Measurements from ENCODE around the gene FLRT2. TPM values are rescaled to one million over a fixed set of nuclear protein-coding genes. Genes with fewer than 3 reads are reported as not detected.
A peak's percentile ranks its signal among the peaks of the same experiment; 100 is the strongest.

FLRT2 gene
- polyA plus RNA-seq, 3 donors: 0.01 TPM; not detected in 2

GRCh38 chr14:85572845-85573244, 42.9 kb downstream of the FLRT2 start:
- Histone ChIP-seq H3K27me3 (ENCODE audit: control insufficient read depth in 2 of 2, insufficient read depth in 2 of 2, low read length in 2 of 2) (no peaks in the 10 kb centered on the region), H3K79me2 (ENCODE audit: insufficient read depth, low read length) (no peaks in the 10 kb centered on the region), H3K27ac (ENCODE audit: low read depth in 1 of 2, low read length in 2 of 2) (no peak overlapping the region), H3K4me3 (replicated peaks in 1 of 3; ENCODE audit: low read depth in 2 of 3, low read length in 3 of 3) (no peak overlapping the region), H4K20me1 (ENCODE audit: insufficient read depth, low read length) (no peaks in the 10 kb centered on the region), H3K4me1 (ENCODE audit: control insufficient read depth in 1 of 2, insufficient read depth in 2 of 2, low read length in 2 of 2) (no peaks in the 10 kb centered on the region), H3K4me2 (replicated peaks; ENCODE audit: extremely low read depth, low read length, poor library complexity, severe bottlenecking) (no peak overlapping the region), H3K9me3 (replicated peaks in 1 of 2; ENCODE audit: control insufficient read depth in 1 of 2, insufficient read depth in 1 of 2, low read length in 2 of 2) (no peaks in the 10 kb centered on the region), H2AFZ (ENCODE audit: insufficient read depth, low read depth, low read length, poor library complexity, severe bottlenecking) (no peak overlapping the region), H3K9ac (ENCODE audit: insufficient read depth, low read length, poor library complexity, severe bottlenecking) (no peak overlapping the region), H3K36me3 (replicated peaks in 1 of 2; ENCODE audit: control insufficient read depth in 1 of 2, insufficient read depth in 2 of 2, low read length in 2 of 2) (no peaks in the 10 kb centered on the region)
- H3K4me3 Mint-ChIP-seq: no peak overlapping the region
- intact Hi-C loops (cut with micrococcal nuclease): no loop called here
- H3K9me3 Mint-ChIP-seq: peaks cover 0 to 7% (median 0%) of the 10 kb centered on the region in 7 donors
- H3K36me3 Mint-ChIP-seq: no peaks in the 10 kb centered on the region
- H3K4me1 Mint-ChIP-seq: no peaks in the 10 kb centered on the region
- H3K27ac Mint-ChIP-seq: no peak overlapping the region
- DNase-seq: peak in 2 of 3 donors; percentile 13 to 36
- TF ChIP-seq CTCF (IDR thresholded peaks at IDR 0.05): no peak
- no peaks in the 10 kb centered on the region for H3K27me3 Mint-ChIP-seq (ENCODE audit: low read depth in 3 of 3)

- TF ChIP-seq CTCF (IDR thresholded peaks at IDR 0.05): no peak
- no peaks in the 10 kb centered on the region for H3K4me1 Mint-ChIP-seq
Observed at GRCh38 chr14:85573406-85573805, 43.5 kb downstream of the FLRT2 start.

More at GRCh38 chr14:85573406-85573805, 43.5 kb downstream of the FLRT2 start:
- no peak for DNase-seq
- Histone ChIP-seq H3K9me3 (replicated peaks in 1 of 2; ENCODE audit: control insufficient read depth in 1 of 2, insufficient read depth in 1 of 2, low read length in 2 of 2) (no peaks in the 10 kb centered on the region), H3K27ac (ENCODE audit: low read depth in 1 of 2, low read length in 2 of 2) (no peak overlapping the region), H4K20me1 (ENCODE audit: insufficient read depth, low read length) (no peaks in the 10 kb centered on the region), H3K9ac (ENCODE audit: insufficient read depth, low read length, poor library complexity, severe bottlenecking) (no peak overlapping the region), H3K4me3 (replicated peaks in 1 of 3; ENCODE audit: low read depth in 2 of 3, low read length in 3 of 3) (no peak overlapping the region), H3K4me1 (ENCODE audit: control insufficient read depth in 1 of 2, insufficient read depth in 2 of 2, low read length in 2 of 2) (no peaks in the 10 kb centered on the region), H3K36me3 (replicated peaks in 1 of 2; ENCODE audit: control insufficient read depth in 1 of 2, insufficient read depth in 2 of 2, low read length in 2 of 2) (no peaks in the 10 kb centered on the region), H3K27me3 (ENCODE audit: control insufficient read depth in 2 of 2, insufficient read depth in 2 of 2, low read length in 2 of 2) (no peaks in the 10 kb centered on the region), H2AFZ (ENCODE audit: insufficient read depth, low read depth, low read length, poor library complexity, severe bottlenecking) (no peak overlapping the region), H3K4me2 (replicated peaks; ENCODE audit: extremely low read depth, low read length, poor library complexity, severe bottlenecking) (no peak overlapping the region), H3K79me2 (ENCODE audit: insufficient read depth, low read length) (no peaks in the 10 kb centered on the region)
- Mint-ChIP-seq H3K27me3 (ENCODE audit: low read depth in 3 of 3) (no peaks in the 10 kb centered on the region), H3K36me3 (no peaks in the 10 kb centered on the region), H3K27ac (no peak overlapping the region), H3K4me3 (no peak overlapping the region), H3K9me3 (peaks cover 0 to 7% (median 0%) of the 10 kb centered on the region in 7 donors)
- intact Hi-C loops (cut with micrococcal nuclease): no loop called here
- 100% methylated on average over 1 of the region's 4 CpGs for WGBS (ENCODE audit: insufficient coverage)

All from CD14-positive monocyte (primary cell).